ENCODE data around the gene RPP14. TPM values are rescaled to one million over a fixed set of nuclear protein-coding genes. Genes with fewer than 3 reads are reported as not detected.

The RPP14 gene
- 14.5 and 16.0 TPM in 2 replicates for total RNA-seq

DNA sequence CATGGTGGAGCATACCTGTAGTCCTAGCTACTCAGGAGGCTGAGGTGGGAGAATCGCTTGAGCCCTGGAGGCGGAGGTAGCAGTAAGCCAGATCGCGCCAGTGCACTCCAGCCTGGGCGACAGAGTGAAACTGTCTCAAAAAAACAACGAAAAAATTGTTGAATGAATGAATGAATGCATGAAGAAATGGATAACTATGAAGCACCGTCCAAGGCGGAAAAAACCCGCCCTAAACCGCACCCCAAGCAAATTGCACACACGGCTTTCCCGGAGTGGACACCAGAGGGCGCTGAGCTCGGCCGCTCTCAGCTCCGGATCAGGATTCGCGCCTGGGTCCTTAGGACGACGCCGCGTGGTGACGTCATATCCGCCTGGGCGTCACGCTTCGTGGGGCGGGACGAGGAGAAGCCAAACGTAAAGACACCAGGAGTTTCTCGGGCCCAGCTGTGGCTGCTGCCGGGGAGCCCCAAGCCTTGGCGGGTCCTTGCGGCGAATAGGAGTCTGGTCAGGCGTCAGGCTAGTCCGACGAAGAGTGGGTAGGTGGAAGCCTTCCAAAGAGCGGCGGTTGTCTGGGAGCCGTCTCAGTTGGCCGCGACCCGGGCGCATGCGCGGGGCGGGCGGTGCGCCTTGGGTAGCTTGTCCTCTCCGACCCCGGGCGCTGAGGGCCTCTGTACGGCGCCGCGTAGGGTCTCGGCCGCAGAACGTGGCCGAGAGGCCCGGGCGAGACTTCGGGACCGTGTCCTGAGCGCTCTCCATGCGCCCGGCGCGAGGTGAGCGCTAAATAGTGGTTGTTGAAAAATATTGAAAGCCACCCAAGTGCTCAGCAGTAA, at the start of gene RPP14, which contains the start of gene HTD2:
Gene RPP14 (plus strand): TSS at position 364 of the 830 bp plus-strand sequence. CDS start 4,085 bp downstream, outside the sequence.
Gene HTD2 (plus strand): TSS at position 639 of the 830 bp plus-strand sequence. CDS start 11,094 bp downstream, outside the sequence.
- TF ChIP-seq, protein P1, sequence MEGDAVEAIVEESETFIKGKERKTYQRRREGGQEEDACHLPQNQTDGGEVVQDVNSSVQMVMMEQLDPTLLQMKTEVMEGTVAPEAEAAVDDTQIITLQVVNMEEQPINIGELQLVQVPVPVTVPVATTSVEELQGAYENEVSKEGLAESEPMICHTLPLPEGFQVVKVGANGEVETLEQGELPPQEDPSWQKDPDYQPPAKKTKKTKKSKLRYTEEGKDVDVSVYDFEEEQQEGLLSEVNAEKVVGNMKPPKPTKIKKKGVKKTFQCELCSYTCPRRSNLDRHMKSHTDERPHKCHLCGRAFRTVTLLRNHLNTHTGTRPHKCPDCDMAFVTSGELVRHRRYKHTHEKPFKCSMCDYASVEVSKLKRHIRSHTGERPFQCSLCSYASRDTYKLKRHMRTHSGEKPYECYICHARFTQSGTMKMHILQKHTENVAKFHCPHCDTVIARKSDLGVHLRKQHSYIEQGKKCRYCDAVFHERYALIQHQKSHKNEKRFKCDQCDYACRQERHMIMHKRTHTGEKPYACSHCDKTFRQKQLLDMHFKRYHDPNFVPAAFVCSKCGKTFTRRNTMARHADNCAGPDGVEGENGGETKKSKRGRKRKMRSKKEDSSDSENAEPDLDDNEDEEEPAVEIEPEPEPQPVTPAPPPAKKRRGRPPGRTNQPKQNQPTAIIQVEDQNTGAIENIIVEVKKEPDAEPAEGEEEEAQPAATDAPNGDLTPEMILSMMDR (IDR thresholded peaks at IDR 0.05; ENCODE audit: insufficient read depth, low read depth, low read length): peak; percentile 97
- peak within 1 kb of the TSS; percentile 97 for H3K4me3 ChIP-seq (ENCODE audit: low read depth, low read length)
- DNase-seq (ENCODE audit: low read depth): peak; percentile 98

GRCh38 chr3:58256511-58256910, 49.5 kb upstream of the RPP14 start:
- no peak for DNase-seq (ENCODE audit: low read depth)
- TF ChIP-seq, protein P1 (IDR thresholded peaks at IDR 0.05; ENCODE audit: insufficient read depth, low read depth, low read length): no peak
- H3K4me3 ChIP-seq (ENCODE audit: low read depth, low read length): no peak overlapping the region

- TF ChIP-seq, protein P1 (IDR thresholded peaks at IDR 0.05; ENCODE audit: insufficient read depth, low read depth, low read length): no peak
- no peak overlapping the region for H3K4me3 ChIP-seq (ENCODE audit: low read depth, low read length)
- no peak for DNase-seq (ENCODE audit: low read depth)
These were observed 47.5 kb upstream of the RPP14 start for GRCh38 chr3:58258392-58259055.

GRCh38 chr3:58260261-58260731, 45.7 kb upstream of the RPP14 start:
- H3K4me3 ChIP-seq (ENCODE audit: low read depth, low read length): no peak overlapping the region
- TF ChIP-seq, protein P1 (IDR thresholded peaks at IDR 0.05; ENCODE audit: insufficient read depth, low read depth, low read length): no peak
- DNase-seq (ENCODE audit: low read depth): peak; percentile 55

- no peak for DNase-seq (ENCODE audit: low read depth)
- H3K4me3 ChIP-seq (ENCODE audit: low read depth, low read length): no peak overlapping the region
- TF ChIP-seq, protein P1 (IDR thresholded peaks at IDR 0.05; ENCODE audit: insufficient read depth, low read depth, low read length): no peak
These were observed 45.3 kb upstream of the RPP14 start for GRCh38 chr3:58260733-58261132.

DNA sequence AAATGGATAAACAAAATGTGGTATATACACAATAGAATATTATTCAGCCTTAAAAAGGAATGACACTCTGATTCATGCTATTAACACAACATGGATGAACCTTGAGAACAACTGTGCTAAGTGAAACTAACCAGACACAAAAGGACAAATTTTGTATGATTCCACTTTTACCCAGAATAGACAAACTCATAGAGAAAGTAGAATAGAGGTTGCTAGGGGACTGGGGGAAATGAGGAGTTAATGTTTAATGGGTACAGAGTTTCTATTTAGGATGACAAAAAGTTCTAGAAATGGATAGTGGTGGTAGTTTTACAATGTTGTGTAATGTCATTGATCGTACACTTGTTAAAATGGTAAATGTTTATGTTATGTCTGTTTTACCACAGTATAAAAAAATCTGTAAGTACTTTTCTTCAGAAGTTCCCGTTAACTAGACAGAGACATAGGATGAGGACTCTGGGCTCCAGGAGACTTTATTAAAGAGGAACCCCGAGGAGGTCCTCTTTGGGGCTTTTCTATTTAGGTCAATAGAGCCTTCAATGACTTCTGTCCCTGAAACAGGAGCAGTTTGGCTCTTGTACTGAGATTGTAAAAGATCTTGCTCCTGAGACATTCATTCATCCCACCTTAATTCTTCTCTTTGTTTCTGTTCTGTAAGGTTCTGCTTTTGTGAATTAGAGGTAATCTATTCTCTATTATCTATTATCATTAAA, 43.9 kb upstream of the RPP14 start:
- TF ChIP-seq, protein P1 (IDR thresholded peaks at IDR 0.05; ENCODE audit: insufficient read depth, low read depth, low read length): no peak
- H3K4me3 ChIP-seq (ENCODE audit: low read depth, low read length): no peak overlapping the region
- no peak for DNase-seq (ENCODE audit: low read depth)

Data from fibroblast of villous mesenchyme (primary cell).